SU-DHL-6 (cell line): ENCODE results near the gene KLF17.

ENCODE experiments used
- CTCF ChIP-seq: fragments of 200-600 bp; sonication (generic); IDR thresholded peaks from one replicate; pipeline ENCODE4 v1.5.1; 2017; ENCODE audit warnings: antibody characterized with exemption, mild to moderate bottlenecking, low read length, moderate library complexity; ENCODE audit not compliant: insufficient read depth, poor library complexity, severe bottlenecking
- EZH2phosphoT487 ChIP-seq: fragments of 200-600 bp; sonication (generic), shearing (Covaris generic); conservative IDR thresholded peaks from 2 replicates; pipeline ENCODE4 v1.6.1; 2018; ENCODE audit warnings: mild to moderate bottlenecking, antibody characterized with exemption, low read length, moderate library complexity, mixed read lengths

GRCh38 chr1:44074415-44074814, 44.2 kb upstream of the KLF17 start:
- TF ChIP-seq CTCF: no peak
- no peak for TF ChIP-seq EZH2phosphoT487
